ENCODE results near the gene PLEKHA6.
A peak's percentile ranks its signal among the peaks of the same experiment; 100 is the strongest.
"Not testable (repeated sequence)": the region's sequence is repeated elsewhere in the genome, so short reads cannot be mapped to it uniquely, and the experiment has no call there.

The PLEKHA6 gene

DNA sequence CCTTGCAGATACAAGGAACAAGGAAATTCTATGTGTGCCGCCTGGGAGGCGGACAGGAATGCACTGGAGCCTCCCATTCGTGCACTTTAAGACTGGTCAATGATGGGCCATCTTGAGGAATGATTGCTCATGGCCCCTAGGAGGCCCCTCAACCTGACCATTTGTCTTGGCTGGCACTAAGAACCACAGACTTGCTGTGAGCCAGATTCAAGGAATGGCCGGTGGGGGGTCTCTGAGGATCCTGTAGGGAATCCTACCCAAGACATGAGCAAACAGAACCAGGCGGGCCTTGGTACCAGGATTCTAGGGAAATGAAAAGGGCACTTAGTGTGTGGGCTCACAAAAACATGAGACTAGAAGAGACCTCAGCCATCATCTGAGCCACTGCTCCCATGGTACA is 117.8 kb downstream of the PLEKHA6 start:
- TF ChIP-seq, protein P1, sequence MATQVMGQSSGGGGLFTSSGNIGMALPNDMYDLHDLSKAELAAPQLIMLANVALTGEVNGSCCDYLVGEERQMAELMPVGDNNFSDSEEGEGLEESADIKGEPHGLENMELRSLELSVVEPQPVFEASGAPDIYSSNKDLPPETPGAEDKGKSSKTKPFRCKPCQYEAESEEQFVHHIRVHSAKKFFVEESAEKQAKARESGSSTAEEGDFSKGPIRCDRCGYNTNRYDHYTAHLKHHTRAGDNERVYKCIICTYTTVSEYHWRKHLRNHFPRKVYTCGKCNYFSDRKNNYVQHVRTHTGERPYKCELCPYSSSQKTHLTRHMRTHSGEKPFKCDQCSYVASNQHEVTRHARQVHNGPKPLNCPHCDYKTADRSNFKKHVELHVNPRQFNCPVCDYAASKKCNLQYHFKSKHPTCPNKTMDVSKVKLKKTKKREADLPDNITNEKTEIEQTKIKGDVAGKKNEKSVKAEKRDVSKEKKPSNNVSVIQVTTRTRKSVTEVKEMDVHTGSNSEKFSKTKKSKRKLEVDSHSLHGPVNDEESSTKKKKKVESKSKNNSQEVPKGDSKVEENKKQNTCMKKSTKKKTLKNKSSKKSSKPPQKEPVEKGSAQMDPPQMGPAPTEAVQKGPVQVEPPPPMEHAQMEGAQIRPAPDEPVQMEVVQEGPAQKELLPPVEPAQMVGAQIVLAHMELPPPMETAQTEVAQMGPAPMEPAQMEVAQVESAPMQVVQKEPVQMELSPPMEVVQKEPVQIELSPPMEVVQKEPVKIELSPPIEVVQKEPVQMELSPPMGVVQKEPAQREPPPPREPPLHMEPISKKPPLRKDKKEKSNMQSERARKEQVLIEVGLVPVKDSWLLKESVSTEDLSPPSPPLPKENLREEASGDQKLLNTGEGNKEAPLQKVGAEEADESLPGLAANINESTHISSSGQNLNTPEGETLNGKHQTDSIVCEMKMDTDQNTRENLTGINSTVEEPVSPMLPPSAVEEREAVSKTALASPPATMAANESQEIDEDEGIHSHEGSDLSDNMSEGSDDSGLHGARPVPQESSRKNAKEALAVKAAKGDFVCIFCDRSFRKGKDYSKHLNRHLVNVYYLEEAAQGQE (IDR thresholded peaks at IDR 0.05; ENCODE audit: insufficient replicate concordance, low read depth) = no peak
- TF ChIP-seq, protein P2, sequence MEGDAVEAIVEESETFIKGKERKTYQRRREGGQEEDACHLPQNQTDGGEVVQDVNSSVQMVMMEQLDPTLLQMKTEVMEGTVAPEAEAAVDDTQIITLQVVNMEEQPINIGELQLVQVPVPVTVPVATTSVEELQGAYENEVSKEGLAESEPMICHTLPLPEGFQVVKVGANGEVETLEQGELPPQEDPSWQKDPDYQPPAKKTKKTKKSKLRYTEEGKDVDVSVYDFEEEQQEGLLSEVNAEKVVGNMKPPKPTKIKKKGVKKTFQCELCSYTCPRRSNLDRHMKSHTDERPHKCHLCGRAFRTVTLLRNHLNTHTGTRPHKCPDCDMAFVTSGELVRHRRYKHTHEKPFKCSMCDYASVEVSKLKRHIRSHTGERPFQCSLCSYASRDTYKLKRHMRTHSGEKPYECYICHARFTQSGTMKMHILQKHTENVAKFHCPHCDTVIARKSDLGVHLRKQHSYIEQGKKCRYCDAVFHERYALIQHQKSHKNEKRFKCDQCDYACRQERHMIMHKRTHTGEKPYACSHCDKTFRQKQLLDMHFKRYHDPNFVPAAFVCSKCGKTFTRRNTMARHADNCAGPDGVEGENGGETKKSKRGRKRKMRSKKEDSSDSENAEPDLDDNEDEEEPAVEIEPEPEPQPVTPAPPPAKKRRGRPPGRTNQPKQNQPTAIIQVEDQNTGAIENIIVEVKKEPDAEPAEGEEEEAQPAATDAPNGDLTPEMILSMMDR (IDR thresholded peaks at IDR 0.05; ENCODE audit: insufficient read depth, low read length) = no peak
- no peak for TF ChIP-seq GABPA (IDR thresholded peaks at IDR 0.05; ENCODE audit: low read depth)
- no peak for TF ChIP-seq POLR2AphosphoS5 (IDR thresholded peaks at IDR 0.05; ENCODE audit: low read depth)
- TF ChIP-seq SPI1 (IDR thresholded peaks at IDR 0.05; ENCODE audit: borderline replicate concordance, low read depth) = no peak
- H3K27ac ChIP-seq (replicated peaks) = no peak overlapping the region
- DNase-seq (ENCODE audit: low read depth in 1 of 2, low spot score in 1 of 2) = no peak
- H3K4me3 ChIP-seq (replicated peaks; ENCODE audit: insufficient read depth, low read length) = no peak overlapping the region
- no peaks in the 10 kb centered on the region for H3K27me3 ChIP-seq (ENCODE audit: insufficient read depth, poor library complexity, severe bottlenecking)

DNA sequence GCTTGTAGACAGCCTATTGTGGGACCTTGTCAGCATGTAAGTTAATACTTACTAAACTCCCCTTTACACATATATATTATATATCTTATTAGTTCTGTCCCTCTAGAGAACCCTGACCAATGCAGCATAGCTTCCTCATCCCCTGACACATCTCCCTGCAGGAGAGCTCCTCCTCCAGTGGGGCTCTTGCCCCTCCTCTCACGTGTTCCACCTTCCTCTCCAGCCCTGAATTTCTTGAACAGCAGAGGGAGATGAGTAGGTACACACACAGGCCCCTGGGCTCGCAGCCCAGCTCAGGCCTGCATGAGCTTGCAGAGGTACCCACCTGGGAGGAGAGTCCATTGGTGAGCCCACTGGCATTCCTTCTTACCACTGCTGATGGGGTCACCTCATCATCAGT is 118.7 kb downstream of the PLEKHA6 start:
- Histone ChIP-seq H3K27me3 (ENCODE audit: insufficient read depth, poor library complexity, severe bottlenecking) (no peaks in the 10 kb centered on the region), H3K4me3 (replicated peaks; ENCODE audit: insufficient read depth, low read length) (no peak overlapping the region), H3K27ac (replicated peaks) (no peak overlapping the region)
- TF ChIP-seq POLR2AphosphoS5 (IDR thresholded peaks at IDR 0.05; ENCODE audit: low read depth) = no peak
- no peak for TF ChIP-seq GABPA (IDR thresholded peaks at IDR 0.05; ENCODE audit: low read depth)
- TF ChIP-seq SPI1 (IDR thresholded peaks at IDR 0.05; ENCODE audit: borderline replicate concordance, low read depth) = no peak
- TF ChIP-seq, protein P1 (IDR thresholded peaks at IDR 0.05; ENCODE audit: insufficient replicate concordance, low read depth) = no peak
- TF ChIP-seq, protein P2 (IDR thresholded peaks at IDR 0.05; ENCODE audit: insufficient read depth, low read length) = no peak
- peak in 1 of 2 experiments; percentile 24 for DNase-seq (ENCODE audit: low read depth in 1 of 2, low spot score in 1 of 2)

DNA sequence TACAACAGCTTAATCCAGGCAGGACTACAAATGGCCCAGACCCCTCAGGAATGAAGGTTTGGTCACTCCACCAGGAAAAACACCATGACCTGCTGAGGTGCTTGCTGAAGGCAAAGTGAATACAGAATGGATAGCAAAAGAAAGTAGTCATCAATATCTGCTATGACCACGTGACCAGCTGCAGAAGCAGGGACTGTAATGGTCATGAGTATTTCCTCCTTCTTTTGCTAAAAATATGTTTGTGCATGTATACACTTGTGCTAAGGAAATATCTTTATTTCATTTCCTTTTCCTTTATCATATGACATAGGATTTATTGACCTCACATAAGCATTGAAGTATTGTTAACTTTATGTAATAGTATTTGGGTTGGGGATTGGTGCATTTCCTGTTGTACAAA is 119.5 kb downstream of the PLEKHA6 start:
- no peaks in the 10 kb centered on the region for H3K27me3 ChIP-seq (ENCODE audit: insufficient read depth, poor library complexity, severe bottlenecking)
- no peak overlapping the region for H3K27ac ChIP-seq (replicated peaks)
- TF ChIP-seq GABPA (IDR thresholded peaks at IDR 0.05; ENCODE audit: low read depth) = no peak
- no peak for TF ChIP-seq SPI1 (IDR thresholded peaks at IDR 0.05; ENCODE audit: borderline replicate concordance, low read depth)
- TF ChIP-seq, protein P2 (IDR thresholded peaks at IDR 0.05; ENCODE audit: insufficient read depth, low read length) = no peak
- TF ChIP-seq POLR2AphosphoS5 (IDR thresholded peaks at IDR 0.05; ENCODE audit: low read depth) = no peak
- TF ChIP-seq, protein P1 (IDR thresholded peaks at IDR 0.05; ENCODE audit: insufficient replicate concordance, low read depth) = no peak
- H3K4me3 ChIP-seq (replicated peaks; ENCODE audit: insufficient read depth, low read length) = no peak overlapping the region
- DNase-seq (ENCODE audit: low read depth in 1 of 2, low spot score in 1 of 2) = no peak

DNA sequence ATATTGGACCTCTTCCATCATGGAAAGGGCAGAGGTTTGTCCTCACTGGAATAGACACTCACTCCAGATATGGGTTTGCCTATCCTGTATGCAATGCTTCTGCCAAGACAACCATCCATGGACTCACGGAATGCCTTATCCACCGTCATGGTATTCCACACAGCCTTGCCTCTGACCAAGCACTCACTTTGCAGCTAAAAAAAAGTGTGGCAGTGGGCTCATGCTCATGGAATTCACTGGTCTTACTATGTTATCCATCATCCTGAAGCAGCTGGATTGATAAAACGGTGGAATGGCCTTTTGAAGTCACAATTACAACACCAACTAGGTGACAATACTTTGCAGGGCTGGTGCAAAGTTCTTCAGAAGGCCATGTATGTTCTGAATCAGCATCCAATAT is 120.3 kb downstream of the PLEKHA6 start:
- H3K27me3 ChIP-seq (ENCODE audit: insufficient read depth, poor library complexity, severe bottlenecking); H3K4me3 ChIP-seq (replicated peaks; ENCODE audit: insufficient read depth, low read length); H3K27ac ChIP-seq (replicated peaks); DNase-seq (ENCODE audit: low read depth in 1 of 2, low spot score in 1 of 2): not testable (repeated sequence)

DNA sequence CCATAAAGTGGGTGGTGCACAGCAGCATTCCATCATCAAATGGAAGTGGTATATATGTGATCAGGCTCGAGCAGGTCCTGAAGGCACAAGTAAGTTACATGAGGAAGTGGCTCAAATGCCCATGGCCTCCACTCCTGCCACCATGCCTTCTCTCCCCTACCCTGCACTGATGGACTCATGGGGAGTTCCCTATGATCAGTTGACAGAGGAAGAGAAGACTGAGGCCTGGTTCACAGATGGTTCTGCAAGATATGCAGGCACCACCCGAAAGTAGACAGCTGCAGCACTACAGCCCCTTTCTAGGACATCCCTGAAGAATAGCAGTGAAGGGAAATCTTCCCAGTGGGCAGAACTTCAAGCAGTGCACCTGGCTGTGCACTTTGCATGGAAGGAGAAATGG is 121.2 kb downstream of the PLEKHA6 start:
- H3K27me3 ChIP-seq (ENCODE audit: insufficient read depth, poor library complexity, severe bottlenecking); H3K4me3 ChIP-seq (replicated peaks; ENCODE audit: insufficient read depth, low read length); H3K27ac ChIP-seq (replicated peaks); DNase-seq (ENCODE audit: low read depth in 1 of 2, low spot score in 1 of 2): not testable (repeated sequence)

DNA sequence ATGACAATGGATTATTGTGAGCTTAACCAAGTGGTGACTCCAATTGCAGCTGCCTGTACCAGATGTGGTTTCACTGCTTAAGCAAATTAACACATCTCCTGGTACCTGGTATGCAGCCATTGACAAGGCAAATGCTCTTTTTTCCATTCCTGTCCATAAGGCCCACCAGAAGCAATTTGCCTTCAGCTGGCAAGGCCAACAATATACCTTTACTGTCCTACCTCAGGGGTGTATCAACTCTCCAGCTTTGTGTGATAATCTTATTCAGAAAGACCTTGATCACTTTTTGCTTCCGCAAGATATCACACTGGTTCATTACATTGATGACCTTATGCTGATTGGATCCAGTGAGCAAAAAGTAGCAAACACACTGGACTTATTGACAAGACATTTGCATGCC is 122.2 kb downstream of the PLEKHA6 start:
- not testable (repeated sequence) for DNase-seq (ENCODE audit: low read depth in 1 of 2, low spot score in 1 of 2); H3K27ac ChIP-seq (replicated peaks); H3K4me3 ChIP-seq (replicated peaks; ENCODE audit: insufficient read depth, low read length); H3K27me3 ChIP-seq (ENCODE audit: insufficient read depth, poor library complexity, severe bottlenecking)
